HG02981 (cell line): ENCODE results near the gene TOMM20.

Experiments
- ATAC-seq: cut with Tn5 transposase; IDR thresholded peaks from one replicate; pipeline ENCODE4 v1.9.1; 2021; ENCODE audit warnings: mild to moderate bottlenecking, moderate library complexity; ENCODE audit not compliant: unreplicated experiment

The TOMM20 gene

GRCh38 chr1:235068158-235069121, 60.2 kb downstream of the TOMM20 start:
- ATAC-seq = no peak

DNA sequence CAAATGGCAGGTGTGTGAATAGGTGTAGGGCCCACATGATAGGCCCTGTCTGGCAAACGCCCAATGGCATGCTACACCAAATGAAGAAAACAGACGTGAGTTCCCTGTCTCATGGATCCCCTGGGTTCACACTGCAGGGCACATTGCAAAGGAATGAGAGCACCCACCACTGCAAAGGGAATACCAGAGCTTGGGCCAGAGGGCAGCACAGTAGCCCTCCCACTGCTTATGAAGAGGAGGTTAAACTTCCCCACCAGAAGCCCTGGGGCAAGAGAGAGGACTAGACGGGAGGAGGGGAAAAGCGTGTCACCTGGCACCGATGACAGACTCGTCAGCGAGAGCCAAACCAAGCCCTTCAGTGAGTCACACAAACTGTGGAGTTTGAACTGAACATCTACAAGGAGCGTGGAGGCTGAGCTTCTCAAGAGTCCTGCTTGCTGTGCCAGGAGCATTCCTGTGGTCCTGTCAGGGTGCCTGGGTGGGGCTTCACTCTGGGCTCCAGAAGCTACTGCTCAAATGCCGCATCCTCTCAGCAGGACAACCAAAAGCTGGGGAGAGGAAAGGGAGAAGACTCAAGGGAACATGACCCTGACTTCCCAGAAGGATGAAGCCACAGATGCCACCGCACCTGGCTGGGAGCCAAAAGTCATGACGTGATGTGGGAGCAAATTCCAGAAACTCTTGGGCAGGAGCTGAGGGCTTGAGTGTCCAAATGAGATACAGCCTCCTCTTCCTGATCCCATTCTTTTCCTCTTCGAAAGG, 61.1 kb downstream of the TOMM20 start:
- ATAC-seq = no peak

DNA sequence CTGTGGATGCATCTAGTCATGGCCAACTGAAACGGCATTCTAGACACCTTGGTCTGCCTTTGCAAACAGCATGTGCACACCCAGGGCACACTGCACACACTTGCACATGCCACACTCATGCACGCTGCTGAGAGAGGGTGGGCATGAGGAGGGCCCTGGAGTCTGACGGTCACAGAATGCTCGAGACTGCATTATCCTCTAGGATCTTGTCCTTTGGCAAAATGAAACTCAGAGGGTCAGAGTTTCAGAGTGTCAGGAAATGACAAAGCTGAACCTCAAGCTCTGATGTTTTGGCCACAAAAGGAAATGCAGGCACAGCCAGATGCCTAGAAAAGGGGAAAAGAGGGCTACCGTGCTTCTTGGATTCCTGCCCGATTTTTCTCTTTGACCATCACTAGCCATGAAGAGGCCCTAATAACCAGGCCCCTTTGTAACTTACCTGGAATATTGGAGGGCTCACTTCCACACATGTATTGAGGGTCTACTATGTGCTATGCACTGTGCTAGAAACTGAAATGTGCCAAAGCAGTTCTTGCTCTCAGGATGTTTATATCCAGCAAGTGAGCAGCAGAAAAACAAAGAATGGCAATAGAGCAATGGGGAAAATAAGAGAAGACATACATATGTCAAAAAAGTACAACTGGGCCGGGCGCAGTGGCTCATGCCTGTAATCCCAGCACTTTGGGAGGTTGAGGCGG, 65.4 kb downstream of the TOMM20 start:
- no peak for ATAC-seq

- ATAC-seq = no peak
Observed at GRCh38 chr1:235060607-235061470, 67.8 kb downstream of the TOMM20 start.
